ENCODE results near the gene FAM221B.

The FAM221B gene

GRCh38 chr9:35814841-35815543, 13.5 kb downstream of the FAM221B start, which contains the start of gene HINT2:
HINT2 (minus strand) TSS chr9:35815042; CDS start chr9:35814979, 63 bp downstream.
- DNase-seq: peak; percentile 94 to 95

- DNase-seq: peak; percentile 35 to 37
Observed at GRCh38 chr9:35814106-35814840, 14.3 kb downstream of the FAM221B start.

- DNase-seq: no peak
Observed at GRCh38 chr9:35813434-35814105, 15.0 kb downstream of the FAM221B start.

GRCh38 chr9:35812025-35812602, 16.4 kb downstream of the FAM221B start, which contains the start of gene SPAG8:
SPAG8 (minus strand) TSS chr9:35812262; CDS start chr9:35812147, 115 bp downstream.
- DNase-seq: peak; percentile 80 to 88

- DNase-seq: no peak
Observed at GRCh38 chr9:35811381-35812024, 17.0 kb downstream of the FAM221B start.

GRCh38 chr9:35810122-35810521, 18.4 kb downstream of the FAM221B start:
- no peak for DNase-seq

- DNase-seq: no peak
Observed at GRCh38 chr9:35808433-35808832, 20.1 kb downstream of the FAM221B start.

GRCh38 chr9:35806101-35806500, 22.4 kb downstream of the FAM221B start:
- DNase-seq: no peak

GRCh38 chr9:35801328-35802128, 27.0 kb downstream of the FAM221B start:
- no peak for DNase-seq

- no peak for DNase-seq
Observed at GRCh38 chr9:35800530-35800929, 28.0 kb downstream of the FAM221B start.

- peak; percentile 36 to 41 for DNase-seq
Observed at GRCh38 chr9:35798658-35799374, 29.7 kb downstream of the FAM221B start.

- no peak for DNase-seq
Observed at GRCh38 chr9:35797311-35798109, 31.0 kb downstream of the FAM221B start.

GRCh38 chr9:35795695-35796094, 32.8 kb downstream of the FAM221B start:
- no peak for DNase-seq

- DNase-seq: no peak
Observed at GRCh38 chr9:35793461-35793860, 35.1 kb downstream of the FAM221B start.

- no peak for DNase-seq
Observed at GRCh38 chr9:35792826-35793225, 35.7 kb downstream of the FAM221B start.

- no peak for DNase-seq
Observed at GRCh38 chr9:35792024-35792813, 36.3 kb downstream of the FAM221B start.

- DNase-seq: no peak
Observed at GRCh38 chr9:35791297-35791921, 37.1 kb downstream of the FAM221B start, which contains the start of gene NPR2. NPR2 (plus strand) TSS chr9:35791591; CDS start chr9:35792409, 818 bp downstream.

Data from stimulated activated CD4-positive, alpha-beta T cell treated with anti-CD3 and anti-CD28 coated beads, Interleukin-2, amount 100 ng/mL, for 48 hours (primary cell).